ENCODE results near the gene STIMATE.

The STIMATE gene

GRCh38 chr3:52791366-52791765, 106.0 kb downstream of the STIMATE start:
- no peak for DNase-seq (ENCODE audit: low read depth in 3 of 3)

DNA sequence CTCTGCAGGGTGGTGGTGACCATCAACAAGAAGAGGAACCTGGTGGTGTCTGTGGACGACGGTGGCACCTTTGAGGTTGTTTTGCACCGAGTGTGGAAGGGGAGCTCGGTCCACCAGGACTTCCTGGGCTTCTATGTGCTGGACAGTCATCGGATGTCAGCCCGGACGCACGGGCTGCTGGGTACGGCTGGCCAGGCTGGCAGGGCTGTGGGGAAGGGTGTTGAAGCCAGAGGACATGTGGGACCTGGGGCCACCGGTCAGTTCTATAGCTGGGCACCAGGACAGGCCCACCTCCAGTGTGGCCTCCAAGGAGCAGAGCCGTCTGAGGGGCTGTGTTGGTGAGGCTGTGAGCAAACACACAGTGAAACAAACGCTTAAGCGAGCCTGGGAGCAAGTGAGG, 106.6 kb downstream of the STIMATE start:
- DNase-seq (ENCODE audit: low read depth in 3 of 3) = no peak

DNA sequence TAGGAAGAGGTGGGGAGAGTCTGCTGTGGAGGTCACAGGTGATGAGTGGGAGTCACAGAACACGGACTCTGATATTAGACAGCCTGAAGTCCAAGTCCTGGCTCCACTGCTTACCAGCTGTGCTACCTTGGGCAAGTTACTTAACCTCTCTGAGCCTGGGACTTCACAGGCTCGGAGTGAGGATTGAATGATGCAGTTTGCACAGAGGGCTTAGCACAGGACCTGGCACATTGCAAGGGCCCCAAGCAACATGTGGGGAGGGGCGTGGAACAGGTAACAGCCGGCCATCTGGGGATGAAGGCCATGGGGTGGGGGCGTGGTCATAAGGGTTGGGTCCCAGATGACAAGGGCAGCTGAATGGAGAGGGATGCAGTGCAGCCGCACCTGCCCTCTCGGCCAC, 107.0 kb downstream of the STIMATE start:
- DNase-seq (ENCODE audit: low read depth in 3 of 3) = no peak

- DNase-seq (ENCODE audit: low read depth in 3 of 3) = no peak
Measured at GRCh38 chr3:52789746-52790040, 107.7 kb downstream of the STIMATE start.

- no peak for DNase-seq (ENCODE audit: low read depth in 3 of 3)
Measured at GRCh38 chr3:52788890-52789745, 108.2 kb downstream of the STIMATE start.

DNA sequence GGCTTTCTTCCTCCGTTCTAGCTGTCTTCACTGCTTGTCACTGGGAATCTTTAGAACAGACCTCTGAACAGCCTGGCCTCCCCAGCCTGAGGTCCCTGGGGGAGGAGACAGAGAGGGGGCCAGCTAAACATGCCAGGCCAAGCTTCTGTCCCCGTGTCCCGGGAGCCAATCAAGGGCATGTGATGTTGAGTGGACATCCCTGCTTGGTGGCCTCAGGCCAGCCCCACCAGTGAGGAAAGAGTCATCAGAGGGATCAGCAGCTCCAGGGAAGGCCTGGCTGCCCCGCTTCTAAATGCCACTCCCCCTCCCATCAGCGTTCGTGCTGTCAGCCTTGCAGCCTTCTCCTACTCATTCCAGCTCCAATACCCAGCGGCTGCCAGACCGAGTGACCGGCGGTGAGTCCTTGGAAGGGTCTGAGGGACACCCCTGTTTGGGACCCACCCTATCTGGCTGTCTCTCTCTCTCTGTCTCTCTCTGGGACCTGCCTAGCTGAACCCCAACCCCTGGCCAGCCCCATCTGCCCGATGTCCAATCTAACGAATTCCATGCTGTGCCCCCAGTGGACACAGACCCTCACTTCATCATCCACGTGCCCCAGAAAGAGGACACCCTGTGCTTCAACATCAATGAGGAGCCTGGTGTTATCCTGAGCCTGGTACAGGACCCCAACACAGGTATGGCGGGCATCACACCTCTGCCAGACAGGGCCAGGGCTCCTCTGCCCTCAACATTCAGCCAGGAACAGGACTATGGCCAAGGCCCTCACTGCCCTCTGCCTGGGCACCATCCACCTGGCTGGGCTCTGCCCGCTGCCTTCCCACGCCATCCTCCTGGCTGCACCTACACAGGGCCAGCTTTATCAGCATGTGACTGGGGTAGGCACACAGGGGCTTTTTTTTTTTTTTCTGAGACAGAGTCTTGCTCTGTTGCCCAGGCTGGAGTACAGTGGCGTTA, 109.4 kb downstream of the STIMATE start:
- no peak for DNase-seq (ENCODE audit: low read depth in 3 of 3)

DNA sequence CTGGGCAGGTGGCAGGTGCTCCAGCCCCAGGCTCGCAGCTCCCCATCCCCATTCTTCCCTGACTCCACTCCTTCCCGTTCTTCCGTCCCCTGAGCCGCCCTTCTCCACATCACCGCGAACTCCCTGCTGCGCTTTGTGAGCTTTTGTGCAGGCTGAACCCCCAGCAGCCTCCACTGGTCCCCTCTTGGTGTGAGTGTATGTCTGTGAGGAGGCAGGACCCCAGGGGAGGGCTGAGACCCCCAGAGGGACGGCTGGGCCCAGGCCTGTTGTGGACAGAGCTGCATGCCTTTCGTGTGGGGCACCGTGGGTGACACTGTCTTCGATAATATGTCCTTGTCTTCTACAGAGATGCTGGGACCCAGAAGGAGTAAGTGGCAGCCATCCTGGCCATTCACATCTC, 110.1 kb downstream of the STIMATE start:
- DNase-seq (ENCODE audit: low read depth in 3 of 3) = no peak

Measured in stimulated activated CD4-positive, alpha-beta T cell treated with anti-CD3 and anti-CD28 coated beads, TNF-alpha, amount 100 ng/mL, for 24 hours (primary cell).